Lower lobe of right lung (tissue), 2 donors: Measurements from ENCODE around the gene ENDOV. TPM values are rescaled to one million over a fixed set of nuclear protein-coding genes. Genes with fewer than 3 reads are reported as not detected.

Experiments used
- ATAC-seq, 2 donors: fragments of 200-7000 bp; cut with Tn5 transposase; one replicate each; pipeline ENCODE4 v1.9.1; 2020 to 2022; ENCODE audit warnings: mild to moderate bottlenecking in 2 of 2, moderate library complexity in 2 of 2
- DNase-seq: peaks from one replicate; pipeline ENCODE4 v3.0.0-alpha.2; 2020
- H3K27ac ChIP-seq: fragments of 200-600 bp; one replicate; pipeline ENCODE4 v1.8.0; 2022
- H3K27me3 ChIP-seq: fragments of 200-600 bp; one replicate; pipeline ENCODE4 v1.8.0; 2022; ENCODE audit warnings: low read depth
- H3K36me3 ChIP-seq: fragments of 200-600 bp; one replicate; pipeline ENCODE4 v1.8.0; 2022; ENCODE audit warnings: mild to moderate bottlenecking
- H3K4me1 ChIP-seq: fragments of 200-600 bp; one replicate; pipeline ENCODE4 v1.8.0; 2022
- H3K4me3 ChIP-seq: fragments of 200-600 bp; one replicate; pipeline ENCODE4 v1.8.0; 2022; ENCODE audit warnings: mild to moderate bottlenecking
- H3K9me3 ChIP-seq: fragments of 200-600 bp; one replicate; pipeline ENCODE4 v1.8.0; 2022
- CTCF ChIP-seq: fragments of 200-600 bp; IDR thresholded peaks from one replicate; pipeline ENCODE4 v1.8.0; 2022; ENCODE audit warnings: antibody characterized with exemption, mild to moderate bottlenecking
- intact Hi-C: fragments of 100-400 bp; cut with DNase I; formaldehyde crosslinking; loops from one replicate; pipeline ENCODE4 v1.11.0; 2022
- total RNA-seq: library from RNA; stranded (reverse); fragmentation: NEBNext Ultra II Directional; extraction: Animal tissue kit (Norgen Biotek cat#: 25700); gene quantifications from one replicate; pipeline ENCODE4 v1.2.1, GENCODE V29; 2021
- donor health status: DM: no; HTN: yes; CAD: no; lungs with severe emphysema.

ENDOV gene
- total RNA-seq, 1 donor from 2014 or later: 23.4 TPM

GRCh38 chr17:80379348-80379747, 35.6 kb upstream of the ENDOV start:
- Histone ChIP-seq H3K36me3 (peaks cover 100% of the 10 kb centered on the region), H3K4me1 (no peaks in the 10 kb centered on the region), H3K9me3 (no peaks in the 10 kb centered on the region), H3K27ac (no peak overlapping the region), H3K27me3 (no peaks in the 10 kb centered on the region), H3K4me3 (no peak overlapping the region)
- intact Hi-C loops: no loop called here
- no peak for ATAC-seq
- TF ChIP-seq CTCF: no peak
- DNase-seq: no peak

GRCh38 chr17:80380068-80380467, 34.9 kb upstream of the ENDOV start:
- no peak overlapping the region for H3K27ac ChIP-seq
- H3K4me3 ChIP-seq: no peak overlapping the region
- peaks cover 100% of the 10 kb centered on the region for H3K36me3 ChIP-seq
- H3K27me3 ChIP-seq: no peaks in the 10 kb centered on the region
- H3K9me3 ChIP-seq: no peaks in the 10 kb centered on the region
- ATAC-seq (no peak), DNase-seq (no peak)
- TF ChIP-seq CTCF: no peak
- intact Hi-C loops: no loop called here
- H3K4me1 ChIP-seq: no peaks in the 10 kb centered on the region

- intact Hi-C loops: no loop called here
- no peaks in the 10 kb centered on the region for H3K9me3 ChIP-seq
- no peaks in the 10 kb centered on the region for H3K27me3 ChIP-seq
- H3K27ac ChIP-seq: no peak overlapping the region
- DNase-seq (no peak), ATAC-seq (peak; percentile 21 to 25)
- H3K4me1 ChIP-seq: no peaks in the 10 kb centered on the region
- no peak for TF ChIP-seq CTCF
- peaks cover 100% of the 10 kb centered on the region for H3K36me3 ChIP-seq
- H3K4me3 ChIP-seq: no peak overlapping the region
These were observed 34.4 kb upstream of the ENDOV start for GRCh38 chr17:80380555-80381002.

- Histone ChIP-seq H3K9me3 (no peaks in the 10 kb centered on the region), H3K27ac (no peak overlapping the region), H3K36me3 (peaks cover 100% of the 10 kb centered on the region), H3K27me3 (no peaks in the 10 kb centered on the region), H3K4me3 (no peak overlapping the region), H3K4me1 (no peaks in the 10 kb centered on the region)
- intact Hi-C loops: no loop called here
- ATAC-seq: no peak
- no peak for TF ChIP-seq CTCF
- no peak for DNase-seq
These were observed 33.5 kb upstream of the ENDOV start for GRCh38 chr17:80381416-80381923.

- H3K4me1 ChIP-seq: no peaks in the 10 kb centered on the region
- no peak overlapping the region for H3K4me3 ChIP-seq
- H3K27me3 ChIP-seq: no peaks in the 10 kb centered on the region
- peaks cover 100% of the 10 kb centered on the region for H3K36me3 ChIP-seq
- ATAC-seq: no peak
- H3K9me3 ChIP-seq: no peaks in the 10 kb centered on the region
- no peak for TF ChIP-seq CTCF
- intact Hi-C loops: no loop called here
- DNase-seq: no peak
- no peak overlapping the region for H3K27ac ChIP-seq
These were observed 32.5 kb upstream of the ENDOV start for GRCh38 chr17:80382446-80382845.

- Histone ChIP-seq H3K27me3 (no peaks in the 10 kb centered on the region), H3K27ac (no peak overlapping the region), H3K36me3 (peaks cover 100% of the 10 kb centered on the region), H3K4me1 (no peaks in the 10 kb centered on the region), H3K9me3 (no peaks in the 10 kb centered on the region), H3K4me3 (no peak overlapping the region)
- ATAC-seq (no peak), DNase-seq (no peak)
- no peak for TF ChIP-seq CTCF
- intact Hi-C loops: no loop called here
These were observed 32.0 kb upstream of the ENDOV start for GRCh38 chr17:80382956-80383355.
